Gastrocnemius medialis (tissue), 4 donors: Measurements from ENCODE around the gene FGR.

ENCODE experiments used
- POLR2A ChIP-seq, 2 donors: fragments of 450-650 bp; IDR thresholded peaks; one replicate each; pipeline ENCODE4 v1.6.1; 2017; ENCODE audit warnings: antibody characterized with exemption in 2 of 2, mild to moderate bottlenecking in 2 of 2, moderate library complexity in 2 of 2
- TF ChIP-seq, protein P1 (sequence below), 5 experiments: fragments of 450-650 bp in 3 of 5; fragments of 200-600 bp in 2 of 5; sonication (generic) in 2 of 5; IDR thresholded peaks in 4 of 5; conservative IDR thresholded peaks in 1 of 5; 1 replicate in 4 of 5; 2 replicates in 1 of 5; pipeline ENCODE4 v1.5.1; 2016 to 2019; ENCODE audit warnings: antibody characterized with exemption in 5 of 5, mild to moderate bottlenecking in 3 of 5, moderate library complexity in 3 of 5

DNA sequence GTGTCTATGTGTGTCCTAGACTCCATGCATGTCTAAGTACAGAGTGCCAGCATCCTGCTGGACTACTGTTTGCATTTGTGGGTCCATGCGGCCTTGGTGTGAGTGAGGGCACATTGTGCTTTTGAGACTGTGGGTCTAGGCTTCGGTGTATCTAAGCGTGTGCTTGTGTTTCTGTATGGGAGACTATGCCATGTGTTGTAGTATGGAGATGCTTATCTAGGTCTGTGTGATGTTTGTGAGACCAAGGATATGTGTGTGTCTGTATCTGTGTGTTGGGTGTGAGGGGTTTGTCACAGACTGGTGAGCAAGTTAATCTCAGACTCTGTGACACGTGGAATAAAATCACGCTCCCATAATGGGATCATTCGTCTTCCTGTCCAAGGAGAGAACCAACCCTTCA lies 45.5 kb downstream of the FGR start:
- TF ChIP-seq, protein P1, sequence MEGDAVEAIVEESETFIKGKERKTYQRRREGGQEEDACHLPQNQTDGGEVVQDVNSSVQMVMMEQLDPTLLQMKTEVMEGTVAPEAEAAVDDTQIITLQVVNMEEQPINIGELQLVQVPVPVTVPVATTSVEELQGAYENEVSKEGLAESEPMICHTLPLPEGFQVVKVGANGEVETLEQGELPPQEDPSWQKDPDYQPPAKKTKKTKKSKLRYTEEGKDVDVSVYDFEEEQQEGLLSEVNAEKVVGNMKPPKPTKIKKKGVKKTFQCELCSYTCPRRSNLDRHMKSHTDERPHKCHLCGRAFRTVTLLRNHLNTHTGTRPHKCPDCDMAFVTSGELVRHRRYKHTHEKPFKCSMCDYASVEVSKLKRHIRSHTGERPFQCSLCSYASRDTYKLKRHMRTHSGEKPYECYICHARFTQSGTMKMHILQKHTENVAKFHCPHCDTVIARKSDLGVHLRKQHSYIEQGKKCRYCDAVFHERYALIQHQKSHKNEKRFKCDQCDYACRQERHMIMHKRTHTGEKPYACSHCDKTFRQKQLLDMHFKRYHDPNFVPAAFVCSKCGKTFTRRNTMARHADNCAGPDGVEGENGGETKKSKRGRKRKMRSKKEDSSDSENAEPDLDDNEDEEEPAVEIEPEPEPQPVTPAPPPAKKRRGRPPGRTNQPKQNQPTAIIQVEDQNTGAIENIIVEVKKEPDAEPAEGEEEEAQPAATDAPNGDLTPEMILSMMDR (IDR thresholded peaks at IDR 0.05 in 4 of 5, conservative IDR thresholded peaks at IDR 0.05 in 1 of 5): no peak
- no peak for TF ChIP-seq POLR2A (IDR thresholded peaks at IDR 0.05)
